Sigmoid colon (tissue), 7 donors: Measurements from ENCODE around the gene RIPK1. TPM values are rescaled to one million over a fixed set of nuclear protein-coding genes. Genes with fewer than 3 reads are reported as not detected.

Experiments
- DNase-seq: peaks from one replicate; pipeline ENCODE4 v3.0.0-alpha.2; 2019
- H3K27ac ChIP-seq, 4 donors: fragments of 200-600 bp; sonication (generic); one replicate each; pipeline ENCODE4 v1.5.1; 2016 to 2019; ENCODE audit warnings: mild to moderate bottlenecking in 1 of 4
- H3K27me3 ChIP-seq, 3 donors: fragments of 200-600 bp; sonication (generic); one replicate each; pipeline ENCODE4 v1.5.1; 2019; ENCODE audit warnings: mild to moderate bottlenecking in 1 of 3
- H3K36me3 ChIP-seq, 4 donors: fragments of 200-600 bp; sonication (generic); one replicate each; pipeline ENCODE4 v1.5.1; 2016 to 2019
- H3K4me1 ChIP-seq, 4 donors: fragments of 200-600 bp; sonication (generic); one replicate each; pipeline ENCODE4 v1.5.1; 2017 to 2019
- H3K4me3 ChIP-seq, 4 donors: fragments of 200-600 bp; sonication (generic); one replicate each; pipeline ENCODE4 v1.5.1; 2017 to 2019; ENCODE audit warnings: mild to moderate bottlenecking in 2 of 4, moderate library complexity in 1 of 4
- H3K9me3 ChIP-seq, 4 donors: fragments of 200-600 bp in 3 of 4; sonication (generic) in 3 of 4; one replicate each; pipeline versions ENCODE4 v1.5.1 to v1.6.1; 2013 to 2019
- CTCF ChIP-seq, 4 experiments: fragments of 450-650 bp in 3 of 4; fragments of 200-600 bp in 1 of 4; IDR thresholded peaks; one replicate each; pipeline ENCODE4 v1.5.1; 2016 to 2019; ENCODE audit warnings: antibody characterized with exemption in 4 of 4, mild to moderate bottlenecking in 3 of 4, moderate library complexity in 2 of 4
- EP300 ChIP-seq, 4 donors: sonication (generic); formaldehyde crosslinking; IDR thresholded peaks; one replicate each; pipeline ENCODE4 v1.6.1; 2017; ENCODE audit warnings: antibody characterized with exemption in 4 of 4
- POLR2A ChIP-seq, 2 donors: fragments of 450-650 bp; IDR thresholded peaks; one replicate each; pipeline ENCODE4 v1.6.1; 2016; ENCODE audit warnings: antibody characterized with exemption in 2 of 2, mild to moderate bottlenecking in 2 of 2, moderate library complexity in 2 of 2
- POLR2AphosphoS5 ChIP-seq, 4 donors: sonication (generic); formaldehyde crosslinking; IDR thresholded peaks; one replicate each; pipeline ENCODE4 v1.6.1; 2017; ENCODE audit warnings: antibody characterized with exemption in 4 of 4
- WGBS, 2 donors: extraction: QIAGEN DNeasy Blood & Tissue Kit; methylation state at CpG; one replicate each; pipeline ENCODE4 v1.1.7; 2013; 5-methylcytosine and 5-hydroxymethylcytosine counted together
- intact Hi-C: fragments of 100-400 bp; cut with DNase I; formaldehyde crosslinking; loops from one replicate; pipeline ENCODE4 v1.15.1; 2023
- polyA plus RNA-seq, 3 donors: library from polyadenylated mRNA; stranded (reverse); fragments of 200-250 nt; gene quantifications; one replicate each; pipeline ENCODE4 v1.2.3, GENCODE V29; 2013
- total RNA-seq, 4 donors: library from RNA; depleted of rRNA; stranded (reverse); fragments of >200 nt; gene quantifications; one replicate each; pipeline ENCODE4 v1.1.0, GENCODE V29; 2016
- donor health status: healthy with polysubstance abuse.
- donor health status: Bipolar disorder and iron deficiency.
- donor health status: healthy.

RIPK1 gene
- total and polyA plus RNA-seq, 7 donors = 19.7 to 27.3 (median 20.7) TPM

GRCh38 chr6:3031857-3032640, 36.2 kb upstream of the RIPK1 start:
- DNase-seq = no peak
- intact Hi-C loops = no loop called here
- no peaks in the 10 kb centered on the region for H3K36me3 ChIP-seq
- WGBS, 2 donors = 59 to 73% methylated on average over 15 of the region's 15 CpGs
- H3K4me3 ChIP-seq = no peak overlapping the region
- H3K27ac ChIP-seq = no peak overlapping the region
- no peaks in the 10 kb centered on the region for H3K9me3 ChIP-seq
- no peaks in the 10 kb centered on the region for H3K4me1 ChIP-seq
- no peak for TF ChIP-seq POLR2A (IDR thresholded peaks at IDR 0.05)
- TF ChIP-seq CTCF (IDR thresholded peaks at IDR 0.05) = no peak
- TF ChIP-seq EP300 (IDR thresholded peaks at IDR 0.05) = no peak
- TF ChIP-seq POLR2AphosphoS5 (IDR thresholded peaks at IDR 0.05) = no peak
- no peaks in the 10 kb centered on the region for H3K27me3 ChIP-seq

GRCh38 chr6:3032986-3033385, 35.3 kb upstream of the RIPK1 start:
- Histone ChIP-seq H3K4me1 (peaks cover 0 to 6% (median 0%) of the 10 kb centered on the region in 4 donors), H3K27me3 (no peaks in the 10 kb centered on the region), H3K4me3 (no peak overlapping the region), H3K36me3 (no peaks in the 10 kb centered on the region), H3K9me3 (no peaks in the 10 kb centered on the region), H3K27ac (no peak overlapping the region)
- intact Hi-C loops = no loop called here
- DNase-seq = no peak
- 34 to 72% methylated on average over 3 of the region's 3 CpGs for WGBS, 2 donors
- no peak for TF ChIP-seq CTCF (IDR thresholded peaks at IDR 0.05)
- TF ChIP-seq POLR2A (IDR thresholded peaks at IDR 0.05) = no peak
- TF ChIP-seq POLR2AphosphoS5 (IDR thresholded peaks at IDR 0.05) = no peak
- TF ChIP-seq EP300 (IDR thresholded peaks at IDR 0.05) = no peak

- Histone ChIP-seq H3K36me3 (no peaks in the 10 kb centered on the region), H3K4me3 (no peak overlapping the region), H3K9me3 (no peaks in the 10 kb centered on the region), H3K27ac (no peak overlapping the region), H3K27me3 (no peaks in the 10 kb centered on the region), H3K4me1 (peaks cover 0 to 7% (median 0%) of the 10 kb centered on the region in 4 donors)
- WGBS, 2 donors = 95 to 97% methylated on average over 5 of the region's 5 CpGs
- intact Hi-C loops = no loop called here
- DNase-seq = no peak
- TF ChIP-seq POLR2A (IDR thresholded peaks at IDR 0.05) (no peak), POLR2AphosphoS5 (IDR thresholded peaks at IDR 0.05) (no peak), CTCF (IDR thresholded peaks at IDR 0.05) (no peak), EP300 (IDR thresholded peaks at IDR 0.05) (no peak)
Measured at GRCh38 chr6:3033652-3034051, 34.6 kb upstream of the RIPK1 start.

GRCh38 chr6:3035397-3035796, 32.9 kb upstream of the RIPK1 start:
- intact Hi-C loops = no loop called here
- no peaks in the 10 kb centered on the region for H3K9me3 ChIP-seq
- WGBS, 2 donors = 75 to 93% methylated on average over 5 of the region's 5 CpGs
- H3K4me3 ChIP-seq = no peak overlapping the region
- DNase-seq = no peak
- H3K4me1 ChIP-seq = peaks cover 0 to 7% (median 0%) of the 10 kb centered on the region in 4 donors
- TF ChIP-seq CTCF (IDR thresholded peaks at IDR 0.05) (no peak), POLR2AphosphoS5 (IDR thresholded peaks at IDR 0.05) (no peak), POLR2A (IDR thresholded peaks at IDR 0.05) (no peak), EP300 (IDR thresholded peaks at IDR 0.05) (no peak)
- no peaks in the 10 kb centered on the region for H3K27me3 ChIP-seq
- no peak overlapping the region for H3K27ac ChIP-seq
- no peaks in the 10 kb centered on the region for H3K36me3 ChIP-seq
